Cerebellar nuclear complex (tissue), 1 donor: Measurements from ENCODE around the gene CPSF4L.
A peak's percentile ranks its signal among the peaks of the same experiment; 100 is the strongest.

Experiments used
- DNase-seq, 2 experiments: peaks; one replicate each; lab custom pipeline; 2025; lab: John Stamatoyannopoulos, UW

Gene CPSF4L

GRCh38 chr17:73289549-73290254 is 28.0 kb upstream of the CPSF4L start:
- no peak for DNase-seq

- no peak for DNase-seq
Measured at GRCh38 chr17:73288534-73289302, 27.0 kb upstream of the CPSF4L start.

GRCh38 chr17:73286863-73287296 is 25.2 kb upstream of the CPSF4L start:
- no peak for DNase-seq

DNA sequence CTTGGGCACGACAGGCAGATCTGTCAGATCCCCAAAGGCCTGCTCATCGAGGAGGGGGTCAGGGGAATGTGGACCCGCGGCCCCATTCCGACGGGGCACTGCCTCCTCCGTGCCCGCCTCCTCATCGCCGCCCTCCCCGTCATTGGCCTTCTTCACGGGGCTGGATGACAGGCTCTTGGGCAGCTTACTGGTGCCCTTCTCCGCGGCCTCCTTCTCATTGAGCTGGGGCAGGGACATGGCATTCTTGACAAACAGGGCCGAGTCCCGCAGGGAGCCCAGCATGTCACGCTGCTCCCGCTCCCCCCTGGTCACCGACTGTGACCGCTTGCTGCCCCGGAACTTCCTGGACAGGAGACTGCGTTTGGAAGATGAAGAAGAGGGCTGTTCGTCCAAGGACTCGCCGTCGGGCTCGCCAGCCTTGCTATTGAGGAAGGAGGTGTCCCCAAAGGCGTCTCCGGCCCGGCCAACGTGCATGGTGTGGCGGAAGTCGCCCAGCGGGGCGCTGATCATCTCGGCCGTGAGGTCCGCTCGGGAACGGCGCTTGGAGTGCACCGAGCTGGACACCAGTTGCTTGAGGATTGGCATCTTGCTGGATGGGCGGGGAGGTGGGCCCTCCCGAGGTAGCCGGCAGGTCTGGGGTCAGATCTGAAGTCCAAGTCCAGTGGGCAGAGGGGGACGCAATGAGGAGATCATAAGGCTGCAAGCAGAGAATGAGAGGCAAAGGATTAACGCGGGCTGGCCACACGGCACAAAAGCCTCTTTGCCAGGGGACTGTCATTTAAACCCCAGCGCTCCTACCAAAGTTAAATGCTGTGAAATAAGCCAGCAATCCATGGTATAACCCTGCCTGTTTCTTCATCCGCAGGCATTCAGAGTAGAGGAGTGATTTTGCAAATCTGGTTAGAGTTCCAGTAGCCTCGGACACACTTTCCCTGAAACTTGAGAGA is 24.5 kb upstream of the CPSF4L start:
- no peak for DNase-seq

DNA sequence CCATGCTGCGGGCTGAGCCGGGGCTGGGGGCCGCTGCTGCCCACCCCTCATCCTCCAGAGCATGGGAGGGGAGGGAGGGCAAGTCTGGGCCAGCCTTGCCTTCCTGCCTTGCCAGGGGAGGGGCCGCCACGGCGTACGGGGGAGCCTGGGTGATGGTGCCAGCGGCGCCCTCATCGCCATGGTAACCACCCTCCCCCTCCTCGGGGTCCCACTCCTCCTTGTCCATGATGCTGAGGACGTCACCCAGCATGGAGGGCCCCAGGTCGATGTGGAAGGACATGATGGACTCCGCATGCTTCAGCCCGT is 23.9 kb upstream of the CPSF4L start:
- DNase-seq, result no peak

GRCh38 chr17:73284906-73285602 is 23.4 kb upstream of the CPSF4L start:
- no peak for DNase-seq

DNA sequence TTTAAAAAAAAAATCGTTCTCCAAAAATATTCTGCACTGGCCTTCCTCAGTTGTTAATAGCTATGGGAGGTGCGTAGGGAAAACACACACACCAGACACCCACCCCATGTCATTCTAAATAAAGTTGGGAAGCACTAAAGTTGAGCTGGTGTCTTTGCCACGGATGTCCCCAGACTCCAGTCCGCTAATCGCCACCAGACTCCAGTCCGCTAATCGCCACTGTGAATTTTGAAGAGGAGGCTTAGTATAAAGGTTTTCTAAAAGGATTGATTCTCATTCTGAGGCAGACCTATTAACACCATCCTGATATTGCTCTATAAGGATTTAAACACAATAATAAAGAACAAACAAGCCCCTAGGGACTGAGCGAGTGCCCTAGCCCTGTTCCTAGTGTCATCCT is 22.7 kb upstream of the CPSF4L start:
- DNase-seq, result no peak

GRCh38 chr17:73283841-73284282 is 22.2 kb upstream of the CPSF4L start:
- no peak for DNase-seq

- no peak for DNase-seq
Measured at GRCh38 chr17:73283250-73283649, 21.6 kb upstream of the CPSF4L start.

- DNase-seq, result no peak
Measured at GRCh38 chr17:73282629-73283028, 20.9 kb upstream of the CPSF4L start.

GRCh38 chr17:73281928-73282327 is 20.2 kb upstream of the CPSF4L start:
- DNase-seq, result no peak

DNA sequence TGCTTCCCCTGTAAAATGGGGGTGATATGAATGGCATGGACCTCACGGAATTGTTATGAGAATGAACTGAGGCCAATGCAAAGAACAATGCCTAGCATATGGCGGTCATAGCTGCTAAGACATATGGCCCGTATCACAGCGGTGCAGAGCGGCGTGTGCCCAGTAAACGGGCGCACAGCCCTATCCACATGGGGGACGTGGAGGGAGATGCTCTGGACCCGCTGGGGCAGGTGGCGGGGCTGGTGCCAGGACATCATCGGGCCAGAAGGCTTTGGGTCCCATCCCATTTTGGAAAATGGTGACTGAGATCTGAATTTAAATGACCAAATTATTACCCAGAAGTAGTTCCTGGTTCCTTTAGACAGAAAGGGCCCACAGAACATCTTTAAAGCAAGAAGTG is 18.5 kb upstream of the CPSF4L start:
- peak in 1 of 2 experiments; percentile 78 for DNase-seq

DNA sequence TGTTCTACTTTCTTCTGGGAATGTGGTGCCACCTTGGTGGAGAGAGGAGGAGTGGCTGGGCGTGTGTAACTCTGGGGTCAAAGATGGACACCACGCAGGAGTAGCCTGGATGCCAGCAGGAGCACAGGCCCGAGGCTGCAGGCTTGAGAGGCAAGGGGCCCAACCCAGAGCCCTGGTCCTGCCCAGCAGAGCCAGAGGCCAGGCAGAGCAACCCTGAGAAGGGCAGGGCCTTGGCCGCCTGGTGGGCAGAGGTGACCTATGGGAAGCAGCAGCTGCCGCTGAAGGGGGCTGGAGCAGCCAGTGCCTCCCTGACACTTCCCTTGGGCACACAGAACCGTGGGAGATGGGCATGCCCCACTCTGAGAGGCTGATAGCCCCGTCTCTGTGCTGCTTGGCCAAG is 18.0 kb upstream of the CPSF4L start:
- DNase-seq, result no peak

GRCh38 chr17:73278465-73279453 is 17.1 kb upstream of the CPSF4L start:
- peak; percentile 78 to 97 for DNase-seq

DNA sequence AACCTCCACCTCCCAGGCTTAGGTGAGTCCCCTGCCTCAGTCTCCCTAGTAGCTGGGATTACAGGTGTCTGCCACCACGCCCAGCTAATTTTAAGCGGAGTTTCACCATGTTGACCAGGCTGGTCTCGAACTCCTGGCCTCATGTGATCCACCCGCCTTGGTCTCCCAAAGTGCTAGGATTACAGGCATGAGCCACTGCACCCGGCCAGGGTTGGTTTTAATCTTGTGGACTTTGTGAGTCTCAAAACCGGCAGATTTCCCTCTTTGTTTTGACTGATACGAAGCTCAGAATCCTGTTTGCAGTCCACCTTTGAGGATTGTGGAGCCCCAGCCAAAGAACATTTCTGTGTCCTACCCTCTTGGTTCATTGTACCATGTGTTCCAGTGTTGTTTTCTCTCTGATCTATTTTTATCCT is 16.4 kb upstream of the CPSF4L start:
- peak in 1 of 2 experiments; percentile 97 for DNase-seq

DNA sequence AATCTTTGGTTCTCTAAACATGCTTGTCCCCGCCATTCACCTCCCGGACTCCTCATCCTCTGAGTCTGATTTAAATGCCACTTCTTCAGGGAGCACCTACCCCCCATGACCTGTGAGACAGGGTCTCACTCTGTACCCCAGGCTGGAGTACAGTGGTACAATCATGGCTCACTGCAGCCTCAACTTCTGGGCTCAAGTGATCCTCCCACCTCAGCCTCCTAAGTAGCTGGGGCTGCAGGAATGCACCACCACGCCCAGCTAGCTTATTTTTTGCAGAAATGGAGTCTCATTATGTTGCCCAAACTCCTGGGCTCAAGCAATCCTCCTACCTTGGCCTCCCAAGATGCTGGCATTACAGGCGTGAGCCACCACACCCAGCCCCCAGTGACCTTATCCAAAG is 12.8 kb upstream of the CPSF4L start:
- DNase-seq, result no peak

GRCh38 chr17:73272906-73273218 is 11.2 kb upstream of the CPSF4L start:
- DNase-seq, result no peak

- no peak for DNase-seq
Measured at GRCh38 chr17:73271072-73271471, 9.4 kb upstream of the CPSF4L start.

- DNase-seq, result no peak
Measured at GRCh38 chr17:73269791-73270190, 8.1 kb upstream of the CPSF4L start.

DNA sequence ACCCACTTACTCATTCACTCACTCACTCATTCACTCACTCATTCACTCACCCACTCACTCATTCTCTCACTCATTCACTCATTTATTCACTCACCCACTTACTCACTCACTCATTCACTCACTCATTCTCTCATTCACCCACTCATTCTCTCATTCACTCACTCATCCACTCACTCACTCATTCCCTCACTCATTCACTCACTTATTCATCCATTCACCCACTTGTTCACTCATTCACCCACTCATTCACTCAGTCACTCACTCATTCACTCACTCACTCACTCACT is 7.6 kb upstream of the CPSF4L start:
- DNase-seq, result no peak
